Neural crest cell (in vitro differentiated cells): ENCODE measurements around the gene FIGN. TPM values are rescaled to one million over a fixed set of nuclear protein-coding genes. Genes with fewer than 3 reads are reported as not detected.

Experiments used
- DNase-seq: peaks from one replicate; pipeline ENCODE4 v3.0.0; 2021; ENCODE audit warnings: low read depth, mixed read lengths, low spot score
- H3K27ac Mint-ChIP-seq: one replicate; pipeline ENCODE4 v1.8.0; 2021; ENCODE audit warnings: mild to moderate bottlenecking, mixed read lengths; ENCODE audit not compliant: unreplicated experiment
- H3K27me3 Mint-ChIP-seq: 2 replicates; pipeline ENCODE4 v1.8.0; 2021; ENCODE audit warnings: low read depth, mild to moderate bottlenecking, mixed read lengths
- H3K36me3 Mint-ChIP-seq: 2 replicates; pipeline ENCODE4 v1.8.0; 2021; ENCODE audit warnings: low read depth, mild to moderate bottlenecking, mixed read lengths
- H3K4me1 Mint-ChIP-seq: 2 replicates; pipeline ENCODE4 v1.8.0; 2021; ENCODE audit warnings: mixed read lengths
- H3K4me3 Mint-ChIP-seq: one replicate; pipeline ENCODE4 v1.8.0; 2021; ENCODE audit warnings: mild to moderate bottlenecking, mixed read lengths
- H3K9me3 Mint-ChIP-seq: 2 replicates; pipeline ENCODE4 v1.8.0; 2021; ENCODE audit warnings: mixed read lengths
- CTCF ChIP-seq: fragments of 200-600 bp; sonication (generic); conservative IDR thresholded peaks from 2 replicates; pipeline ENCODE4 v1.5.0; 2021; ENCODE audit warnings: antibody characterized with exemption, mild to moderate bottlenecking
- total RNA-seq: library from RNA; stranded (reverse); gene quantifications from 2 replicates; pipeline ENCODE4 v1.2.1, GENCODE V29; 2021

FIGN gene
- total RNA-seq, 1 donor from 2014 or later: 57.3 TPM

GRCh38 chr2:163709270-163709669 is 26.5 kb downstream of the FIGN start:
- Mint-ChIP-seq H3K27ac (no peak overlapping the region), H3K9me3 (no peaks in the 10 kb centered on the region), H3K4me1 (peaks cover 35% of the 10 kb centered on the region), H3K27me3 (no peaks in the 10 kb centered on the region), H3K4me3 (no peak overlapping the region), H3K36me3 (peaks cover 5% of the 10 kb centered on the region)
- no peak for DNase-seq
- TF ChIP-seq CTCF: no peak

DNA sequence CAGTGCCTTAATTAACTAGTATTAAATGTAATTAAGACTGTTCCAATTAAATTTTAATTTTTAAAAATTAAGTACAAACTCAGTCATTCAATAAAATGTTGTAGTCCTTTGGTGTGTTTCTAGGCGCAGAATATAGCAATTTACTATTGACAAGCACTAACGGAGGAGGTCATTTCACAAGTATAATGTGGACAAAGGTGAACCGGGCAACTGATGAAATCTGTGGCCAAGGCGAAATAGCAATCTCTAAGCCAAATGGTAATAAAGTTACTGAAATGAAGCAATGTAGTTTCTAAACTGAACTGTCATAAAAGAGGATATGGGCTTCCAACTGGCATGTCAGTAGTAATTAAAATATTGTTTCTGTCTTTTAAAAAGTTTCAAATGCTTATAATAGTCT is 27.5 kb downstream of the FIGN start:
- no peak overlapping the region for H3K4me3 Mint-ChIP-seq
- no peak overlapping the region for H3K27ac Mint-ChIP-seq
- no peak for TF ChIP-seq CTCF

GRCh38 chr2:163703386-163703785 is 32.4 kb downstream of the FIGN start:
- Mint-ChIP-seq H3K27ac (no peak overlapping the region), H3K9me3 (no peaks in the 10 kb centered on the region), H3K4me1 (peaks cover 36% of the 10 kb centered on the region), H3K36me3 (peaks cover 5% of the 10 kb centered on the region), H3K4me3 (no peak overlapping the region), H3K27me3 (no peaks in the 10 kb centered on the region)
- no peak for TF ChIP-seq CTCF
- DNase-seq: no peak

More for the DNA sequence above, 27.5 kb downstream of the FIGN start:
- no peaks in the 10 kb centered on the region for H3K27me3 Mint-ChIP-seq
- no peaks in the 10 kb centered on the region for H3K9me3 Mint-ChIP-seq
- DNase-seq: no peak
- H3K36me3 Mint-ChIP-seq: peaks cover 5% of the 10 kb centered on the region
- peaks cover 29% of the 10 kb centered on the region for H3K4me1 Mint-ChIP-seq

- peaks cover 2% of the 10 kb centered on the region for H3K36me3 Mint-ChIP-seq
- H3K4me1 Mint-ChIP-seq: peaks cover 40% of the 10 kb centered on the region
- no peaks in the 10 kb centered on the region for H3K27me3 Mint-ChIP-seq
- no peak overlapping the region for H3K4me3 Mint-ChIP-seq
- TF ChIP-seq CTCF: no peak
- no peak for DNase-seq
- no peaks in the 10 kb centered on the region for H3K9me3 Mint-ChIP-seq
- no peak overlapping the region for H3K27ac Mint-ChIP-seq
Measured at GRCh38 chr2:163701399-163702195, 34.2 kb downstream of the FIGN start.

DNA sequence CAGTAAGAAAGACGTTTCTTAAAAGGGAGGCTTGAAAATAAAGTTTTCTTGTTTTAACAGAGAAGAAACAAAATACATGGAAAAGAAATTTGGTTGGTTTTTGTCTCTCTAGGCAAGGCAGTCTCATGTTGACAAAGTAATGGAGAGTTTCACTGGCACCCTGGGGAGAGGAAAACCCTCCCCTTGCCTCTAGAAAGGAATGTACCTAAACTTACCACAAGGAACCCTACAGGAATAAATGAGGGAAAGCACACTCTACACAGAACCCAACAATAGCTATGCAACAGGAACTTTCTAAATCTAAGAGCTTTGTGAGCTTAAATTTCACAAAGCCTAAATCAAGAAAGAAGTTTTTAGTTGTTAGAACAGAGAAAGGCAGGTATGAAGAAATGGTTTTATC is 37.0 kb downstream of the FIGN start:
- no peak for TF ChIP-seq CTCF
- Mint-ChIP-seq H3K9me3 (no peaks in the 10 kb centered on the region), H3K27me3 (no peaks in the 10 kb centered on the region), H3K27ac (no peak overlapping the region), H3K4me1 (peaks cover 56% of the 10 kb centered on the region), H3K36me3 (no peaks in the 10 kb centered on the region), H3K4me3 (no peak overlapping the region)
- no peak for DNase-seq
